ENCODE results near the gene NR4A1. TPM values are rescaled to one million over a fixed set of nuclear protein-coding genes. Genes with fewer than 3 reads are reported as not detected.
A peak's percentile ranks its signal among the peaks of the same experiment; 100 is the strongest.

The NR4A1 gene
- total and polyA plus RNA-seq, 9 of the 15 experiments (the other 6 are each of a cell fraction or from before 2014, with no cell fraction given): 0.07 to 4.7 (median 1.9) TPM; not detected in 1

- TF ChIP-seq MTA1 (IDR thresholded peaks at IDR 0.05; ENCODE audit: borderline replicate concordance) (0 out of 2 replicates have a peak, but pooled peaks have one; percentile 21), PML (IDR thresholded peaks at IDR 0.05; ENCODE audit: low read length) (0 out of 2 replicates have a peak, but pooled peaks have one; percentile 43), NONO (IDR thresholded peaks at IDR 0.05; ENCODE audit: low read depth in 2 of 2, low read length in 1 of 2) (peak in 1 of 2 experiments; percentile 100; a peak in 2 of 4 replicates), CREB3L1 (IDR thresholded peaks at IDR 0.05; ENCODE audit: borderline replicate concordance, low read depth) (peak; percentile 97), SRSF7 (optimal IDR thresholded peaks at IDR 0.05; ENCODE audit: low read depth, low read length) (no peak), MAFK (IDR thresholded peaks at IDR 0.05; ENCODE audit: low read length) (peak; percentile 1; the same call in 1 of the 2 replicates), ZNF124 (CRISPR knock-in tag; IDR thresholded peaks at IDR 0.05) (no peak), GABPA (tag; conservative IDR thresholded peaks at IDR 0.05; ENCODE audit: low read depth) (peak; percentile 97), NR3C1 (CRISPR knock-in tag; IDR thresholded peaks at IDR 0.05) (no peak), DMBX1 (CRISPR knock-in tag; IDR thresholded peaks at IDR 0.05; ENCODE audit: borderline replicate concordance) (0 out of 2 replicates have a peak, but pooled peaks have one; percentile 23), CBX3 (IDR thresholded peaks at IDR 0.05; ENCODE audit: borderline replicate concordance in 1 of 2, low read length in 2 of 2) (peak in 1 of 2 experiments; percentile 73; a peak in 1 of 3 replicates), ZMIZ1 (IDR thresholded peaks at IDR 0.05; ENCODE audit: low read depth in 2 of 2, low read length in 2 of 2) (no peak), MAZ (CRISPR knock-in tag; conservative IDR thresholded peaks at IDR 0.05 in 1 of 2, IDR thresholded peaks at IDR 0.05 in 1 of 2) (peak; percentile 90 to 97), RBM22 (IDR thresholded peaks at IDR 0.05; ENCODE audit: low read depth, low read length, poor library complexity, severe bottlenecking) (peak; percentile 56), C11orf30 (IDR thresholded peaks at IDR 0.05; ENCODE audit: low read depth) (peak; percentile 85), SIN3A (IDR thresholded peaks at IDR 0.05; ENCODE audit: borderline replicate concordance in 2 of 2, control insufficient read depth in 1 of 2, low read depth in 2 of 2, low read length in 2 of 2) (peak; percentile 82 to 95), ZNF644 (tag; IDR thresholded peaks at IDR 0.05; ENCODE audit: low read depth) (no peak), HLTF (IDR thresholded peaks at IDR 0.05) (0 out of 2 replicates have a peak, but pooled peaks have one; percentile 31), ASH1L (IDR thresholded peaks at IDR 0.05; ENCODE audit: borderline replicate concordance, low read depth, partially characterized antibody) (peak; percentile 90), TFAP4 (CRISPR knock-in tag; IDR thresholded peaks at IDR 0.05; ENCODE audit: borderline replicate concordance) (peak; percentile 90)
Measured at GRCh38 chr12:52069327-52070184, 18.3 kb downstream of the NR4A1 start, which contains the start of gene ATG101 (continued).

Data from K562 (cell line).